ENCODE results near the gene CYSRT1.

Gene CYSRT1

DNA sequence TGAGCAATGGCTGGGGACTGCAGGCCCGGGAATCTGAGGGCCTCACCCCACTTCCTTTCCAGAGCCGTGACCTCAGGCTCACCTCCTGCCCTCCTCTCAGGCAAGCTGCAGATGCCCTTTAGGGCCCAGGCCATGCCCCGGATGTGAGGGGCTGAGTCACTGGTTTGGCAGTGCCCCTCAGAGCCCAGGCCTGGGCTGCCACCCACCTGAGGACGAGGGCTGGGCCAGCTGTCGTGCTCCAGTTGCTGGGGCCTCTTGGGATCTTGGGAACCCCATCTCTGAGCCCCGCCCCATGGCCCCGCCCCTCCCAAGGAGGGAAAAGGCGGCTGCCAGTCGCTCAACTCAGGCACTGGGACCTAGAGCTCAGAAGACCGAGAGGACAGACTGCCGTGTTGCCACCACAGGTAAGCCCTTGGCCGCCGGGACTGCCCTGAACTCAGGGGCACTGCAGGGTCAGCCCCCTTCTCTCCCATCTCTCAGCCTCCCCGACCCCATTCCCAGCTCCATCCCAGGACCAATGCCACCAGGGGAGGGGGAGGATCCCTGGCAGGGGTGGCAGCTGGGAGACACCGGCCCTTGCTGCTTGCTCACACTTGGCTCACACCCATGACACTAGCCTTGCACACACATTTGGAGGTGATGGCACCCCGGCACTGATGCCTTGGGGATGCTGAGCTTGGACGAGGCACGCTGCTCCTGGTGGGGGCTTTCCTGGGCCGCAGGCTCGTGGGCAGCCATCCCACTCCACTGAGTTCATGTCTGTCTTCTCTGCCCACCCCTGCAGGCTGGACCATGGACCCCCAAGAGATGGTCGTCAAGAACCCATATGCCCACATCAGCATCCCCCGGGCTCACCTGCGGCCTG is at the start of gene CYSRT1:
CYSRT1 (plus strand) TSS at position 345 of the 865 bp plus-strand sequence; CDS start at position 793, 448 bp downstream.
- no peak for DNase-seq

DNA sequence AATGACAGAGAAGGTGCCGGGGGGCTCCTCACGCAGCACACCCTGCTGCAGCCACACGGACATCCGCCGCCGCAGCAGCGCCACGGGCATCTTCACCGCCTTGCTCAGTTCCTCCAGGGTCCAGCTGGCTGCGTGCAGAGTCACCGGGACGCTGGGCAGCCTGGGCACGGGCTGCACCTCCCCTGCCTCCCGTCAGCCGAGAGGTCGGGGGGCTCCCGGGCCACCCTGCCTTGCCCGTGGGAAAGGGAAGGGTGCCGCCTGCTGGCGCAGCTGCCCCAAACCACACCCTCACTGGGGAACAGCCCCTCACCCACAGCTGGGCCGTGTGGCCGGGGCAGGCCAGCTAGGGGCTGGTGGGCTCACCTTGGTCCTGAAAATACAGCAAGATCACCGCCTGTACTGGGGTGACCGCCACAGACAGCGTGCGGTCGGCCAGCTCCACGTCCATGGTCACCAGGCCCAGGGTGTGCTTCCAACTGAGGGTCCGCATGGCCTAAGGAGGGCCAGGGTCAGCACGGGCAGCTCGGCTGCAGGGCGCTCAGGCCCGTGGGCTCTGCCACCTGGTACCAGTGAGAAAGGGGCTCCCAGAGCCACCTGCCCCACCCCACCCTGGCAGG is 49.5 kb upstream of the CYSRT1 start:
- DNase-seq = no peak

DNA sequence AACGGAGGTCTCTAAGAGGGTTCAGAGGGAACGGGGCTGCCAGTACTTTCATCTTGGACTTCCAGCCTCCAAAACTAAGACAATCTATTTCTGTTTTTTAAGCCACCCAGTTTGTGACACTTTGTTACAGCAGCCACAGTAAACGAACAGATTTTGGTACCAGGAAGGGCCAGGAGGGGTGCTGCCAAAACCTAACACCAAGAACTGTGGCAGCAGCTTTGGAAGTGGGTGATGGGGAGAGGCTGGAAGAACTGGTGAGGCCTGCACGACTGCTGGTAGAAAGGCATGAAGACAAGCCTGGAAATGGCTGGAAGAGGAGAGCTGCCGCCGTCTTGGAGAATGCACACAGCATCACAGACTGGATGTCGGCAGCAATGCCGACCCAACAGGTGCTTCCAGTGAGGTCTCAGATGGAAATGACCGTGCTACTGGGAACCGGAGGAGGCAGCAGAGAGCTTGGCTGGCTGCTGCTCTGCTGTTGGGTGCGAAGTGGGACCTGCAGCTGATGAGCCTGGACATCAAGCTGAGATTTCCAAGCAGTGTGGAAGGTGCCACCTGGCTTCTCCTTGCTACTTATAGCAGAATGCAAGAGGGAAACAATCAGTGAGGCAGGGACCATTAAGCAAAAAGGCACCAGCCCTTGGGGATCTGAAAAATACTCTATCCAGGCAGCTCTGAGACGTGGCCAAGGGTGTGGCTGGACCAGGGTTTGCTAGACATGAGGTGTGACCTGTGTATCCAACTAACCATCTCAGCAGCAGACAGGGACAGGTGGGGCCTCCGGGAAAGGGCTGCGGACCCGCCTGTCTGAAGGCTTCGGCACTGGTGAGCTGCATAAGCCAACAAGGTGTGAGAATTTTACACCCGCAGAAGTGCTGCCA is 48.4 kb upstream of the CYSRT1 start:
- peak; percentile 35 for DNase-seq

GRCh38 chr9:137178201-137178938 is 46.6 kb upstream of the CYSRT1 start:
- no peak for DNase-seq

DNA sequence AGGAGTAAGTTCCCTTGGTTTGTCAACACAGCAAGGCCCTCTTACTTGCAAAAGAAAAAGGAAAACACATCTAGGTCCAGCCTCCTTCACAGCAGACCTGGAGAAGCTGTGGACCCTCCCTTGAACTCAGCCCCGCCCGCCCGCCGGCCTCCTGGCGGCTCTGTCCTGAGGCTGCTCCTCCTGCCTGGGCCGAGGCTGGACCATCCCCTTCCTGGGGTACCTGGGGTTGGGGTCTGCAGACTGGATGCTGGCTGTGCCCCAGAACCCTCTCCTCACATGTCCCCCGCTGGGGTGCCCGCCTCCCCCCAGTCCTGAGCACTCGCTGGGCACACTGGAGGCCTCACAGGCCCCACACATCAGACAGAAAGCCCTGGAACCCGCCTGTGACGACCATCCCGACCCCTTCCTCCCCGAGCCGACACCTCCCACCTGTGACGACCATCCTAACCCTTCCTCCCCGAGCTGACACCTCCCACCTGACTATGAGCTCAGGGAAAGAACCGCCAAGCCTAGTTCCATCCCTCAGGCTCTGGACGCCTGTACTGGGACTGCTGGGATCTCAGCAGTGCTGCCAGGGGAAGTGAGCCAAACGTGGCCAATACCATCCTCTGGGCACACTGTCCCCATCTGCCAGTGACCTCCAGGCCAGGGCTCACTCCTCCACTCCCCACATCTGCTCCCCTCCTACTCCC is 45.9 kb upstream of the CYSRT1 start:
- no peak for DNase-seq

GRCh38 chr9:137179761-137180160 is 45.2 kb upstream of the CYSRT1 start:
- no peak for DNase-seq

- no peak for DNase-seq
Observed at GRCh38 chr9:137180491-137180890, 44.5 kb upstream of the CYSRT1 start.

- DNase-seq = no peak
Observed at GRCh38 chr9:137181680-137182079, 43.3 kb upstream of the CYSRT1 start.

GRCh38 chr9:137182836-137183235 is 42.1 kb upstream of the CYSRT1 start:
- no peak for DNase-seq

- DNase-seq = no peak
Observed at GRCh38 chr9:137183980-137184595, 40.9 kb upstream of the CYSRT1 start.

GRCh38 chr9:137184881-137185660 is 39.9 kb upstream of the CYSRT1 start:
- no peak for DNase-seq

DNA sequence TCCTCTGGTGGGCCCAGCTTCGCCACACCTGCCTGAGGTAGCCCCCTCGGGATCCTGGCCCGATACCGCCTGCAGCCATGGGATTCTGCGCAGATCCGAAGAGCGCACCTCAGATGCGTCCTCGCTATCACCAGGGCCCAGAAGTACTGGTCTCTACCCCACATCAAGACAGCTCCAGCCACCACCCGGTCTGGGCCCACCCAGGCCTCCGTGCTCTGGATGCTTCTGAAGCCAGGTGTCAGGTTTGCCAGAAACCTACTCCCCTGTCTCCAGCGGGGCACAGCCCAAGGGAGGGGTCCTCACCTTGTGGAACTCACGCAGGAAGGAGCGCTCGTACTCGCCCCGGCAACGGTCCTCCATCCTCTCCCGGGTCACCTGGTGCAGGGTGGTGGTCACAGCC is 39.1 kb upstream of the CYSRT1 start:
- no peak for DNase-seq

- no peak for DNase-seq
Observed at GRCh38 chr9:137186385-137186784, 38.6 kb upstream of the CYSRT1 start.

DNA sequence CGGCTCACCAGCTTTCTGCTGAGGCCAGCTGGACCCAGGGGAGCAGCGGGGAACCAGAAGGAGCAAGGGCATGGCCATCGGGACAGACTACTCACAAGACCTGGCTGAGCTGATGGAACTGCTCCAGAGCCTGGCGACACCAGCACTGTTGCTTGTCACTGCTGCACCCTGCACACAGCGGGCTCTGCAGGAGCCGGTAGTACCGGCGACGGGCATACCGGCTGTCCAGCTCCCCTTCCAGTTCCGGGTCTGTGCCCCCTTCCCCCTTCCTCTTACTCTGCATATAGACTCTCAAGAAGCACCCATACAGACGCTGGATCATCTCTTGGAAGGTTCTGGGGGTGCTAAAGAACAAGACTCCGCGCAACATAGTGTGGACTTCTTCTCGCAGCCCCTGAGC is 37.6 kb upstream of the CYSRT1 start:
- no peak for DNase-seq

DNA sequence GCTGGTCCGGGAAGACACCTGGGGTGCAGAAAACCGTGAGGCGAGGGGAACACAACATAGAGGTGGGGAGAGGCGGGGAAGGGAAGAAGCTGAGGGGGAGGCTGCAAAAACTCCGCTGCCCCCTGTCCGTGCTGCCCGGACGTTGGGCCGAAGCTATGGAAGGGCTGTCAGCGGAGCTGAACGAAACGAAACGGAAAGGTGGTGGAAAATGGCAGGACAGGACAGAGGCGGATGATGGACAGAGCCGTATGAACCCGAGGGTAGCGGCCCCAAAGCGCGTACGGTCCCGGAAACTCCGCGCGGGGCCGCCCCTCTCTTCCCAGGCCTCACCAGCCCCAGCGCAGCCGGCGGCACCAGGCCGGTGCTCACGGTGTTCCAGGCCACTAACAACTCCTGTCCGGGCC is 36.9 kb upstream of the CYSRT1 start:
- DNase-seq = no peak

GRCh38 chr9:137188490-137189296 is 36.3 kb upstream of the CYSRT1 start, which contains the start of the genes ANAPC2 and SSNA1:
Gene ANAPC2, minus strand, starts transcription at chr9:137188560. Its CDS starts 28 bp downstream, at chr9:137188532.
Gene SSNA1, plus strand, starts transcription at chr9:137188676. Its CDS starts 51 bp downstream, at chr9:137188727.
- peak; percentile 93 for DNase-seq

- DNase-seq = no peak
Observed at GRCh38 chr9:137189297-137190295, 35.4 kb upstream of the CYSRT1 start.

DNA sequence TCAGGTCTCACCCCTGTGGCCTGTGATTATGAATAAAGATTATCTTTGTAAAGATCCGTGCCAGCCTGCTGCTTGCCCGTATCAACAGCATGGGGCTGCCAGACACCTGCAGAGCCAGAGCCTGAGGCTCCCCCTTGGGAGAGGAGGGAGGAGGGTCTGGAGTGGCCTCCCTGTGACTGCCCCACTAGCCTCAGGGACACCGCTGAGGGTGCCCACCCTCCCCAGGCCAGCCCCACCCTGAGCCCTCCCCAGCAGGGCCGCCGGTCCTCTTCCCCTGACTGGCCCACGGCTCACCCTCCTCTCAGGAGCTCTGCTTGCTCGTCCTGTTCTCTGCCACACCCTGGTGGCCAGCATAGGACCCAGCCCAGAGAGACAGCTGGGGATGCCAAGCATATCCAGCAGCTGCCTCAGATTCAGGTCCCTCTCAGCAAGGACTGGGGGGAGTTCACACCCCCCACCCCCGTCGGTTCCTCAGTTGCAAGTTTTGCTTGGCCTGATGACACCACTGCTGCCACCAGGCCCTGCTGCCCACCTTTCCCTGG is 34.6 kb upstream of the CYSRT1 start:
- DNase-seq = no peak

Data from CD4-positive, alpha-beta T cell treated with Interleukin-21 for 1 hour (primary cell).